ENCODE results near the gene SHISAL1. TPM values are rescaled to one million over a fixed set of nuclear protein-coding genes. Genes with fewer than 3 reads are reported as not detected.

SHISAL1 gene
- total RNA-seq, 1 donor from 2014 or later = 6.5 TPM

DNA sequence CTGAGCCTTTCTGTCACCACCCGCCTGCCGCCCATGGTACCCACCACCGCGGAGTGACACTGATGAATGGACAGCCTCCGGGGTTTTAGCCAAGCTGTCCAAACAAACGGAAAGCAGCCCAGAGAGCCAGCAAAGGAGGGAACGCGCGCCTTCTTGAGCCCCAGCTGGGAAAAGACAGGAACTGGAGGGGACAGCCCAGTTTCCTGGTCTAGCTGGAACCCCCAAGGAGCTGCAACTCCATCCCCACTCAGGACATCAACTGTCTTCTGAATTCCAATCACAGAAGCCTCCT lies 33.7 kb downstream of the SHISAL1 start:
- H3K36me3 Mint-ChIP-seq (ENCODE audit: low read depth, unreplicated experiment) = no peaks in the 10 kb centered on the region
- no peak overlapping the region for H3K27ac Mint-ChIP-seq (ENCODE audit: unreplicated experiment)
- no peak overlapping the region for H3K4me3 Mint-ChIP-seq (ENCODE audit: unreplicated experiment)
- H3K4me1 Mint-ChIP-seq (ENCODE audit: unreplicated experiment) = no peaks in the 10 kb centered on the region
- H3K9me3 Mint-ChIP-seq (ENCODE audit: unreplicated experiment) = no peaks in the 10 kb centered on the region
- peaks cover 4% of the 10 kb centered on the region for H3K27me3 Mint-ChIP-seq (ENCODE audit: unreplicated experiment)
- no peak for DNase-seq (ENCODE audit: low spot score)
- TF ChIP-seq, protein P1, sequence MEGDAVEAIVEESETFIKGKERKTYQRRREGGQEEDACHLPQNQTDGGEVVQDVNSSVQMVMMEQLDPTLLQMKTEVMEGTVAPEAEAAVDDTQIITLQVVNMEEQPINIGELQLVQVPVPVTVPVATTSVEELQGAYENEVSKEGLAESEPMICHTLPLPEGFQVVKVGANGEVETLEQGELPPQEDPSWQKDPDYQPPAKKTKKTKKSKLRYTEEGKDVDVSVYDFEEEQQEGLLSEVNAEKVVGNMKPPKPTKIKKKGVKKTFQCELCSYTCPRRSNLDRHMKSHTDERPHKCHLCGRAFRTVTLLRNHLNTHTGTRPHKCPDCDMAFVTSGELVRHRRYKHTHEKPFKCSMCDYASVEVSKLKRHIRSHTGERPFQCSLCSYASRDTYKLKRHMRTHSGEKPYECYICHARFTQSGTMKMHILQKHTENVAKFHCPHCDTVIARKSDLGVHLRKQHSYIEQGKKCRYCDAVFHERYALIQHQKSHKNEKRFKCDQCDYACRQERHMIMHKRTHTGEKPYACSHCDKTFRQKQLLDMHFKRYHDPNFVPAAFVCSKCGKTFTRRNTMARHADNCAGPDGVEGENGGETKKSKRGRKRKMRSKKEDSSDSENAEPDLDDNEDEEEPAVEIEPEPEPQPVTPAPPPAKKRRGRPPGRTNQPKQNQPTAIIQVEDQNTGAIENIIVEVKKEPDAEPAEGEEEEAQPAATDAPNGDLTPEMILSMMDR (IDR thresholded peaks at IDR 0.05; ENCODE audit: unreplicated experiment) = no peak

DNA sequence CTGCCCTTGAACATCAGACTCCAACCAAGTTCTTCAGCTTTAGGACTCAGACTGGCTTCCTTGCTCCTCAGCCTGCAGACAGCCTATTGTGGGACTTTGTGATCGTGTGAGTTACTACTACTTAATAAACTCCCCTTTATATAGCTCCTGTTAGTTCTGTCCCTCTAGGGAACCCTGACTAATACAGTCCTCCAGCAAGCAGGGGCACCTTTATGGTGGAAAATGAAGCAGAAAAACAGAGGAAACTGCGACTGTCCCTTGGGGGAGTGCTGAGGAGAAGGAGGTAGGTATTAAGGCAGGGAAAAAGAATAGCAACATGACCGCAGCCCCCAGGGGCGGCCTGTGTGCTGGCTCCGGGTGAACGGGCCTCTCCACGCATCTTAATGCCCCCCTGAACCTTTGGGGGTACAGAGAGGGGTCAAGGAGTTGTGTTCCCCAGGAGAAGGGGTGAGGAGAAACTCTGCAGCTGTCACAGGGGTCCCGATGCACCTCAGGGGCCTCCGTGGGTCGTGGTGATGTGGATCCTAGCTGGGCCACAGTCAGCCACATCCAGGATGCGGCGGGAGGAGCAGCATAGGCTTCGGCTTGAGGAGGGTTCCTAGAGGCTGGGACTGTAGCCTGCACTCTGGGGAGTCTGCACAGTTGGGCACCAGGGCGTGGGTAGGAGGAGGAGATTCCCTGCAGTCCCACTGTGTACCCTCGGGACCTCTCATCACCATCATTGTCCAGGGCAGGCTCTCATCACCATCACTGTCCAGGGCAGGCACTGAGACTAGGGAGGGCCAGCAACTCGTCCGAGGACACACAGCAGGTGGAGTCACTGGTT lies 34.3 kb downstream of the SHISAL1 start:
- H3K4me3 Mint-ChIP-seq (ENCODE audit: unreplicated experiment) = no peak overlapping the region
- H3K4me1 Mint-ChIP-seq (ENCODE audit: unreplicated experiment) = no peaks in the 10 kb centered on the region
- peaks cover 6% of the 10 kb centered on the region for H3K27me3 Mint-ChIP-seq (ENCODE audit: unreplicated experiment)
- no peaks in the 10 kb centered on the region for H3K36me3 Mint-ChIP-seq (ENCODE audit: low read depth, unreplicated experiment)
- TF ChIP-seq, protein P1 (IDR thresholded peaks at IDR 0.05; ENCODE audit: unreplicated experiment) = no peak
- H3K27ac Mint-ChIP-seq (ENCODE audit: unreplicated experiment) = no peak overlapping the region
- no peak for DNase-seq (ENCODE audit: low spot score)
- no peaks in the 10 kb centered on the region for H3K9me3 Mint-ChIP-seq (ENCODE audit: unreplicated experiment)

DNA sequence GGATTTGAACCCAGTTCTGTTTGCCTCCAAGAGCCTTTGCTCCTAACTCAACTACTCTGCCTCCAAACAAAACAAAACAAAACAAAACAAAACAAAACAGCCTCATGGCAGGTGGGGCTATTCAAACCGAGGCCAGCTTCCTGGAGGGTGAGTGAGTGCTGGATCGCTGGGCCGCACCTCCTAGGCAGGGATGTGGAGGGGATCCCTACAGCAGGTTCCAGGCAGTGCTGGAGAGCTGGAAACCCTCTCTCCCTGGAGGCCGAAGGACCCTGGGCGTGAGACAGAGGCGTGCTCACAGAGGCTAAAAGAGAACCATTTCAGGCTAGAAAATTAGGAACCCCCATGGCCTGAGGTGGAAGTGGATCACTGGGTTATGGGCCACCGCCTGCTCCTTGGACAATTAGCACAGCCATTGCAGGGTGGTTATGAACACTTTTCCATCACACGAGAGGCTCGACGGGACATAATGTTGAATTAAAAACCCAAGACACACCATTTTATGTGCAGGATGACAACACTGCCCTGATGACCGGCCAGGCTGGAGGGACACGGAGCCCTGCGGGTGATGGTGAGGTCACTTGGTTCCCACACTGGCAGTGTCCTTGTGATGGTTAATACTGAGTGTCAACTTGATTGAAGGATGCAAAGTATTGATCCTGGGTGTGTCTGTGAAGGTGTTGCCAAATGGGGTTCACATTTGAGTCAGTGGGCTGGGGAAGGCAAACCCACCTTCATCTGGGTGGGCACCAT lies 35.2 kb downstream of the SHISAL1 start:
- TF ChIP-seq, protein P1 (IDR thresholded peaks at IDR 0.05; ENCODE audit: unreplicated experiment) = no peak
- Mint-ChIP-seq H3K27me3 (ENCODE audit: unreplicated experiment) (peaks cover 7% of the 10 kb centered on the region), H3K36me3 (ENCODE audit: low read depth, unreplicated experiment) (no peaks in the 10 kb centered on the region), H3K4me3 (ENCODE audit: unreplicated experiment) (no peak overlapping the region), H3K4me1 (ENCODE audit: unreplicated experiment) (no peaks in the 10 kb centered on the region), H3K9me3 (ENCODE audit: unreplicated experiment) (no peaks in the 10 kb centered on the region), H3K27ac (ENCODE audit: unreplicated experiment) (peak overlapping the region; percentile 25)
- no peak for DNase-seq (ENCODE audit: low spot score)

DNA sequence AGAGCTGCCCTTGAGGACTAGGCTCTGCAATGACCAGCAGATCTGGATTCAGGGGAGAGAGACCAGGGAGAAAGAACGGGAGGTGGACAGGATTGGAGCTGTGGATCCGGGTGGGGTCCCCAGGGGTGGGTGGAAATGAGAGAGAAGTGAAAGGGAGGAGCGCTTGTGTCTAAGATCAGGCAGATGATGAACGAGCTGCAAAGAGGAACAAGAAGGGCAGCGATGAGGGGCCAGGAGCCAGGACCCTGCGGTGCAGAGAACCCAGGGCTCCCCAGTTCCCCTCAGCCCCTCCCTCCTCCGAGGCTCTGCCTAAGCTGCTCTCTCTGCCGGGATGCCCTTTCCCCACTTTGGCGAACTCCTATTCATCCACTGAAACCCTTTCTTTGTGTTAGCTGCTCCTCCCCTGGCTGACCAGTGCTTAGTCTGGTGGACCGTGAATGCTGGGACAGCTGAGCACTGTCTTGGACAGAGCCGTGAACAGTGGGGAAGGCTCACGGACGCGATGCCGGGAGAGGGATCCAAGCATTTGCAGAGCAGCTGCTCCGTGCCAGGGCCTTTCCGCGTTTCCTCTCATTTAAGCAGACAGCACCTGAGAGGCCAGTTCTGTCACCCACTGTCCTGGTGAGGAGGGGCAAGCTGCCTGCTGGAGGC lies 35.9 kb downstream of the SHISAL1 start:
- TF ChIP-seq, protein P1 (IDR thresholded peaks at IDR 0.05; ENCODE audit: unreplicated experiment) = no peak
- Mint-ChIP-seq H3K27me3 (ENCODE audit: unreplicated experiment) (peaks cover 7% of the 10 kb centered on the region), H3K27ac (ENCODE audit: unreplicated experiment) (peak overlapping the region; percentile 25), H3K4me3 (ENCODE audit: unreplicated experiment) (no peak overlapping the region), H3K36me3 (ENCODE audit: low read depth, unreplicated experiment) (no peaks in the 10 kb centered on the region), H3K9me3 (ENCODE audit: unreplicated experiment) (no peaks in the 10 kb centered on the region), H3K4me1 (ENCODE audit: unreplicated experiment) (no peaks in the 10 kb centered on the region)
- DNase-seq (ENCODE audit: low spot score) = no peak

Data from endothelial cell (in vitro differentiated cells).